Measurements from ENCODE around the gene SLC2A6.

GRCh38 chr9:133426011-133426410 lies 52.9 kb downstream of the SLC2A6 start:
- TF ChIP-seq POLR2A (IDR thresholded peaks at IDR 0.05) (no peak), CTCF (IDR thresholded peaks at IDR 0.05) (no peak)
